K562 (cell line): Measurements from ENCODE around the gene NRSN2. TPM values are rescaled to one million over a fixed set of nuclear protein-coding genes. Genes with fewer than 3 reads are reported as not detected.

Experiments
- ATF6 ChIP-seq: sonication (generic); formaldehyde crosslinking; IDR thresholded peaks from 2 replicates; pipeline ENCODE4 v1.4.0; 2020; ENCODE audit warnings: mild to moderate bottlenecking, missing genetic modification reagents
- CREB3 ChIP-seq: fragments of 450-650 bp; conservative IDR thresholded peaks from 2 replicates; pipeline ENCODE4 v1.6.1; 2016; ENCODE audit warnings: missing genetic modification characterization, low read depth, mild to moderate bottlenecking, missing compliant biosample characterization, moderate library complexity
- ETV1 ChIP-seq: fragments of 450-650 bp; conservative IDR thresholded peaks from 2 replicates; pipeline ENCODE4 v1.6.1; 2016; ENCODE audit warnings: missing genetic modification characterization, control low read depth, low read depth, missing compliant biosample characterization
- HNRNPH1 ChIP-seq: fragments of 200-400 bp; formaldehyde crosslinking; optimal IDR thresholded peaks from 2 replicates; pipeline ENCODE3; 2017; ENCODE audit warnings: low read depth, mild to moderate bottlenecking, low read length, moderate library complexity
- MBD2 ChIP-seq: sonication (generic); IDR thresholded peaks from 2 replicates; pipeline ENCODE4 v1.6.1; 2016; ENCODE audit warnings: low read depth, borderline replicate concordance
- PRMT5 ChIP-seq: sonication (generic); formaldehyde crosslinking; IDR thresholded peaks from 2 replicates; pipeline ENCODE4 v1.5.0; 2020; ENCODE audit warnings: missing genetic modification reagents
- RBM34 ChIP-seq: fragments of 200-400 bp; formaldehyde crosslinking; IDR thresholded peaks from 2 replicates; pipeline ENCODE4 v1.6.1; 2018; ENCODE audit warnings: low read length, borderline replicate concordance; ENCODE audit not compliant: insufficient read depth
- SIN3A ChIP-seq, 2 experiments: fragments of 150-350 bp in 1 of 2; IDR thresholded peaks; 2 replicates each; pipeline ENCODE4 v1.6.1; 2011 to 2016; ENCODE audit warnings: borderline replicate concordance in 2 of 2, low read depth in 2 of 2, low read length in 2 of 2, mild to moderate bottlenecking in 2 of 2, moderate library complexity in 2 of 2; ENCODE audit not compliant: control insufficient read depth in 1 of 2
- TARDBP ChIP-seq: fragments of 450-650 bp; IDR thresholded peaks from 2 replicates; pipeline ENCODE4 v1.6.1; 2016
- ZFP30 ChIP-seq: fragments of 250-450 bp; sonication (Bioruptor Pico); IDR thresholded peaks from 2 replicates; pipeline ENCODE4 v1.8.0; 2022; ENCODE audit warnings: moderate library complexity, mild to moderate bottlenecking, inconsistent platforms, borderline replicate concordance
- ZNF707 ChIP-seq: fragments of 250-450 bp; sonication (Bioruptor Pico); conservative IDR thresholded peaks from 2 replicates; pipeline ENCODE4 v1.8.0; 2022; ENCODE audit warnings: inconsistent platforms, mild to moderate bottlenecking, moderate library complexity
- ZNF76 ChIP-seq: fragments of 250-450 bp; sonication (Bioruptor Pico); IDR thresholded peaks from 2 replicates; pipeline ENCODE4 v1.4.0; 2020; ENCODE audit warnings: mild to moderate bottlenecking, moderate library complexity, borderline replicate concordance
- polyA plus RNA-seq, 8 experiments: library from polyadenylated mRNA; depleted of rRNA in 4 of 8; stranded (reverse) in 5 of 8; unstranded in 3 of 8; fragments of >200 nt; fragmentation: Nextera tagmentation in 2 of 8; fragmentation: Illumina TruSeq in 1 of 8; extraction: Ambion mirVana in 2 of 8; extraction: Trizol in 1 of 8; gene quantifications; 2 replicates each; pipeline versions ENCODE4 v1.2.1 to v1.2.3, GENCODE V29; 2011 to 2014; ENCODE audit warnings: inconsistent platforms in 1 of 8, missing spikeins in 1 of 8
- total RNA-seq, 7 experiments: library from RNA; depleted of rRNA in 6 of 7; stranded (reverse); fragments of >200 nt in 6 of 7; fragmentation: Illumina TruSeq in 2 of 7; extraction: Trizol in 2 of 7; gene quantifications; 2 replicates each; pipeline versions ENCODE4 v1.2.1 to v1.2.3, GENCODE V29; 2011 to 2021; ENCODE audit warnings: low replicate concordance in 1 of 7
- TF ChIP-seq, protein P1 (sequence below): fragments of 250-450 bp; sonication (Bioruptor Pico); IDR thresholded peaks from 2 replicates; pipeline ENCODE4 v1.5.0; 2022; ENCODE audit warnings: mild to moderate bottlenecking
- TF ChIP-seq, protein P2 (sequence below): fragments of 450-650 bp; formaldehyde crosslinking; IDR thresholded peaks from 2 replicates; pipeline ENCODE4 v1.4.0; 2022; ENCODE audit warnings: missing genetic modification characterization
- TF ChIP-seq, protein P3 (sequence below), 2 experiments: fragments of 450-650 bp; IDR thresholded peaks; 2 replicates each; pipeline ENCODE4 v1.6.1; 2016

NRSN2 gene
- total and polyA plus RNA-seq, 9 of the 15 experiments (the other 6 are each of a cell fraction or from before 2014, with no cell fraction given): 7.5 to 29.7 (median 11.1) TPM

- TF ChIP-seq, protein P1, sequence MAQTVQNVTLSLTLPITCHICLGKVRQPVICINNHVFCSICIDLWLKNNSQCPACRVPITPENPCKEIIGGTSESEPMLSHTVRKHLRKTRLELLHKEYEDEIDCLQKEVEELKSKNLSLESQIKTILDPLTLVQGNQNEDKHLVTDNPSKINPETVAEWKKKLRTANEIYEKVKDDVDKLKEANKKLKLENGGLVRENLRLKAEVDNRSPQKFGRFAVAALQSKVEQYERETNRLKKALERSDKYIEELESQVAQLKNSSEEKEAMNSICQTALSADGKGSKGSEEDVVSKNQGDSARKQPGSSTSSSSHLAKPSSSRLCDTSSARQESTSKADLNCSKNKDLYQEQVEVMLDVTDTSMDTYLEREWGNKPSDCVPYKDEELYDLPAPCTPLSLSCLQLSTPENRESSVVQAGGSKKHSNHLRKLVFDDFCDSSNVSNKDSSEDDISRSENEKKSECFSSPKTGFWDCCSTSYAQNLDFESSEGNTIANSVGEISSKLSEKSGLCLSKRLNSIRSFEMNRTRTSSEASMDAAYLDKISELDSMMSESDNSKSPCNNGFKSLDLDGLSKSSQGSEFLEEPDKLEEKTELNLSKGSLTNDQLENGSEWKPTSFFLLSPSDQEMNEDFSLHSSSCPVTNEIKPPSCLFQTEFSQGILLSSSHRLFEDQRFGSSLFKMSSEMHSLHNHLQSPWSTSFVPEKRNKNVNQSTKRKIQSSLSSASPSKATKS (CRISPR knock-in tag): peak; percentile 28; the same call in 1 of the 2 replicates
- TF ChIP-seq HNRNPH1 (no peak), RBM34 (no peak), ATF6 (CRISPR knock-in tag) (no peak), ZNF707 (no peak), CREB3 (tag) (no peak; the same call in 1 of the 2 replicates), SIN3A (IDR thresholded peaks at IDR 0.05; ENCODE audit: borderline replicate concordance in 2 of 2, control insufficient read depth in 1 of 2, low read depth in 2 of 2, low read length in 2 of 2) (no peak), ETV1 (peak; percentile 86), ZNF76 (peak; percentile 76; the same call in 1 of the 2 replicates), TARDBP (no peak), MBD2 (no peak), PRMT5 (CRISPR knock-in tag) (no peak), ZFP30 (CRISPR knock-in tag) (no peak)
- TF ChIP-seq, protein P2, sequence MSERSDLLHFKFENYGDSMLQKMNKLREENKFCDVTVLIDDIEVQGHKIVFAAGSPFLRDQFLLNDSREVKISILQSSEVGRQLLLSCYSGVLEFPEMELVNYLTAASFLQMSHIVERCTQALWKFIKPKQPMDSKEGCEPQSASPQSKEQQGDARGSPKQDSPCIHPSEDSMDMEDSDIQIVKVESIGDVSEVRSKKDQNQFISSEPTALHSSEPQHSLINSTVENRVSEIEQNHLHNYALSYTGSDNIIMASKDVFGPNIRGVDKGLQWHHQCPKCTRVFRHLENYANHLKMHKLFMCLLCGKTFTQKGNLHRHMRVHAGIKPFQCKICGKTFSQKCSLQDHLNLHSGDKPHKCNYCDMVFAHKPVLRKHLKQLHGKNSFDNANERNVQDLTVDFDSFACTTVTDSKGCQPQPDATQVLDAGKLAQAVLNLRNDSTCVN (CRISPR knock-in tag): no peak
- TF ChIP-seq, protein P3, sequence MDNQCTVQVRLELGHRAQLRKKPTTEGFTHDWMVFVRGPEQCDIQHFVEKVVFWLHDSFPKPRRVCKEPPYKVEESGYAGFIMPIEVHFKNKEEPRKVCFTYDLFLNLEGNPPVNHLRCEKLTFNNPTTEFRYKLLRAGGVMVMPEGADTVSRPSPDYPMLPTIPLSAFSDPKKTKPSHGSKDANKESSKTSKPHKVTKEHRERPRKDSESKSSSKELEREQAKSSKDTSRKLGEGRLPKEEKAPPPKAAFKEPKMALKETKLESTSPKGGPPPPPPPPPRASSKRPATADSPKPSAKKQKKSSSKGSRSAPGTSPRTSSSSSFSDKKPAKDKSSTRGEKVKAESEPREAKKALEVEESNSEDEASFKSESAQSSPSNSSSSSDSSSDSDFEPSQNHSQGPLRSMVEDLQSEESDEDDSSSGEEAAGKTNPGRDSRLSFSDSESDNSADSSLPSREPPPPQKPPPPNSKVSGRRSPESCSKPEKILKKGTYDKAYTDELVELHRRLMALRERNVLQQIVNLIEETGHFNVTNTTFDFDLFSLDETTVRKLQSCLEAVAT (IDR thresholded peaks at IDR 0.05): peak in 1 of 2 experiments; percentile 60; a peak in 2 of 4 replicates
Measured at GRCh38 chr20:362271-363254, 15.7 kb downstream of the NRSN2 start (continued).
